ENCODE measurements around the gene MALAT1.

- no peak for TF ChIP-seq CTCF (conservative IDR thresholded peaks at IDR 0.05 in 1 of 2, IDR thresholded peaks at IDR 0.05 in 1 of 2; ENCODE audit: extremely low read depth in 1 of 2, insufficient read depth in 1 of 2, low read depth in 1 of 2, low read length in 2 of 2)
- TF ChIP-seq EZH2 (IDR thresholded peaks at IDR 0.05; ENCODE audit: borderline replicate concordance, low read length): no peak
Observed at GRCh38 chr11:65505466-65506289, 6.8 kb downstream of the MALAT1 start.

All from mammary epithelial cell (primary cell).